H1 (cell line): ENCODE data around the gene GSTA2. TPM values are rescaled to one million over a fixed set of nuclear protein-coding genes. Genes with fewer than 3 reads are reported as not detected.

Experiments used
- CTCF ChIA-PET: fragments of 300-600 bp; sonication (Branson Sonifier 250); formaldehyde crosslinking; loops from one replicate; lab custom pipeline; 2021; ENCODE audit not compliant: partially characterized antibody; lab: Charles Lee
- POLR2A ChIA-PET: fragments of 300-600 bp; sonication (Branson Sonifier 250); formaldehyde crosslinking; loops from one replicate; lab custom pipeline; 2021; ENCODE audit warnings: inconsistent platforms; ENCODE audit not compliant: partially characterized antibody; lab: Charles Lee
- DNase-seq, 2 experiments: peaks; one replicate each; pipeline versions ENCODE4 v3.0.0 to v3.0.0-alpha.2; 2010 to 2022; ENCODE audit warnings: low spot score in 2 of 2, low read depth in 1 of 2, mixed read lengths in 1 of 2
- FAIRE-seq: peaks from 2 replicates; lab custom pipeline; 2011; peaks lifted over from hg19 to GRCh38; lab: Jason Lieb, UNC
- H2AFZ ChIP-seq: 2 replicates; pipeline ENCODE4 v1.8.1; 2012; ENCODE audit warnings: low read length, inconsistent platforms
- H2AK5ac ChIP-seq: 2 replicates; pipeline ENCODE4 v1.6.1; 2013; ENCODE audit warnings: low read depth, low read length
- H2BK120ac ChIP-seq: replicated peaks from 2 replicates; pipeline ENCODE3; 2013; ENCODE audit warnings: low read depth, low read length, inconsistent platforms
- H2BK12ac ChIP-seq: 2 replicates; pipeline ENCODE4 v1.6.1; 2013; ENCODE audit warnings: low read depth, low read length
- H2BK15ac ChIP-seq: 2 replicates; pipeline ENCODE4 v1.6.1; 2013; ENCODE audit warnings: low read length
- H2BK20ac ChIP-seq: 2 replicates; pipeline ENCODE4 v1.6.1; 2013; ENCODE audit warnings: low read length
- H2BK5ac ChIP-seq: 2 replicates; pipeline ENCODE4 v1.6.1; 2013; ENCODE audit warnings: low read depth, low read length
- H3K14ac ChIP-seq: 2 replicates; pipeline ENCODE4 v1.6.1; 2013; ENCODE audit warnings: inconsistent platforms; ENCODE audit not compliant: insufficient read length
- H3K18ac ChIP-seq: 2 replicates; pipeline ENCODE4 v1.6.1; 2013; ENCODE audit warnings: low read length; ENCODE audit errors: extremely low read depth
- H3K23ac ChIP-seq: 2 replicates; pipeline ENCODE4 v1.6.1; 2013; ENCODE audit warnings: inconsistent platforms; ENCODE audit not compliant: insufficient read length
- H3K23me2 ChIP-seq: 2 replicates; pipeline ENCODE4 v1.6.1; 2013; ENCODE audit warnings: low read depth, low read length
- H3K27ac ChIP-seq: 2 replicates; pipeline ENCODE4 v1.6.1; 2011; ENCODE audit warnings: low read depth, low read length, inconsistent platforms
- H3K27me3 ChIP-seq, 4 experiments: replicated peaks in 1 of 4; 1 replicate in 1 of 4; 2 replicates in 3 of 4; pipeline versions ENCODE4 v1.6.1 to v1.8.1; 2011 to 2013; ENCODE audit warnings: low read length in 3 of 4, mild to moderate bottlenecking in 3 of 4, inconsistent platforms in 2 of 4, mixed read lengths in 2 of 4, moderate library complexity in 1 of 4; ENCODE audit not compliant: control insufficient read depth in 3 of 4, insufficient read depth in 3 of 4; ENCODE audit errors: extremely low read depth in 1 of 4
- H3K36me3 ChIP-seq, 4 experiments: 2 replicates each; pipeline versions ENCODE4 v1.6.1 to v1.8.1; 2011 to 2013; ENCODE audit warnings: mild to moderate bottlenecking in 4 of 4, low read length in 3 of 4, moderate library complexity in 2 of 4, control low read depth in 1 of 4, inconsistent platforms in 1 of 4; ENCODE audit not compliant: insufficient read depth in 4 of 4, control insufficient read depth in 2 of 4
- H3K4ac ChIP-seq: replicated peaks from 2 replicates; pipeline ENCODE3; 2013; ENCODE audit warnings: low read length, low read depth, mixed read lengths, inconsistent platforms; ENCODE audit not compliant: insufficient read length
- H3K4me1 ChIP-seq, 4 experiments: replicated peaks in 1 of 4; 1 replicate in 1 of 4; 2 replicates in 3 of 4; pipeline versions ENCODE4 v1.6.1 to v1.8.1; 2011 to 2013; ENCODE audit warnings: low read length in 3 of 4, inconsistent platforms in 2 of 4, mixed read lengths in 1 of 4; ENCODE audit not compliant: insufficient read depth in 4 of 4, control insufficient read depth in 3 of 4
- H3K4me2 ChIP-seq, 2 experiments: 2 replicates each; pipeline versions ENCODE4 v1.6.1 to v1.8.1; 2011 to 2013; ENCODE audit warnings: low read depth in 2 of 2, low read length in 2 of 2, control low read depth in 1 of 2, inconsistent platforms in 1 of 2, mild to moderate bottlenecking in 1 of 2; ENCODE audit not compliant: insufficient read depth in 1 of 2
- H3K4me3 ChIP-seq, 4 experiments: fragments of 200-600, 300-600 bp in 1 of 4; sonication (generic), shearing (Covaris generic), sonication (Bioruptor Twin) in 1 of 4; 2 replicates each; pipeline versions ENCODE4 v1.5.1 to v1.8.1; 2011 to 2016; ENCODE audit warnings: low read length in 4 of 4, low read depth in 3 of 4, control low read depth in 2 of 4, inconsistent platforms in 2 of 4, mild to moderate bottlenecking in 2 of 4, mixed read lengths in 1 of 4, moderate library complexity in 1 of 4; ENCODE audit not compliant: insufficient read depth in 2 of 4; ENCODE audit errors: extremely low read depth in 1 of 4
- H3K56ac ChIP-seq: replicated peaks from 2 replicates; pipeline ENCODE3; 2013; ENCODE audit warnings: low read depth, mild to moderate bottlenecking, mixed read lengths, low read length, inconsistent platforms; ENCODE audit not compliant: insufficient read length
- H3K79me1 ChIP-seq: 2 replicates; pipeline ENCODE4 v1.6.1; 2013; ENCODE audit warnings: low read depth, low read length, control low read depth
- H3K79me2 ChIP-seq, 2 experiments: 2 replicates each; pipeline versions ENCODE4 v1.6.1 to v1.8.1; 2012 to 2013; ENCODE audit warnings: low read length in 2 of 2, mild to moderate bottlenecking in 2 of 2, inconsistent platforms in 1 of 2; ENCODE audit not compliant: insufficient read depth in 2 of 2, control insufficient read depth in 1 of 2
- H3K9ac ChIP-seq, 4 experiments: replicated peaks in 1 of 4; 1 replicate in 1 of 4; 2 replicates in 3 of 4; pipeline versions ENCODE4 v1.6.1 to v1.8.1; 2011 to 2013; ENCODE audit warnings: low read depth in 3 of 4, low read length in 3 of 4, control low read depth in 2 of 4, mild to moderate bottlenecking in 2 of 4, moderate library complexity in 2 of 4, inconsistent platforms in 1 of 4; ENCODE audit errors: extremely low read depth in 1 of 4
- H3K9me3 ChIP-seq, 2 experiments: 2 replicates each; pipeline versions ENCODE4 v1.6.1 to v1.8.1; 2012 to 2013; ENCODE audit warnings: mild to moderate bottlenecking in 2 of 2, moderate library complexity in 2 of 2, control low read depth in 1 of 2, inconsistent platforms in 1 of 2, low read depth in 1 of 2, low read length in 1 of 2, mixed read lengths in 1 of 2; ENCODE audit not compliant: insufficient read depth in 2 of 2
- H4K20me1 ChIP-seq, 2 experiments: replicated peaks in 1 of 2; 2 replicates each; pipeline versions ENCODE3 to v1.8.1; 2011 to 2013; ENCODE audit warnings: inconsistent platforms in 2 of 2, low read length in 2 of 2, mild to moderate bottlenecking in 1 of 2; ENCODE audit not compliant: insufficient read depth in 2 of 2, control insufficient read depth in 1 of 2
- H4K5ac ChIP-seq: 2 replicates; pipeline ENCODE4 v1.6.1; 2013; ENCODE audit warnings: low read length, low read depth, mixed read lengths, inconsistent platforms; ENCODE audit not compliant: insufficient read length
- H4K8ac ChIP-seq: 2 replicates; pipeline ENCODE4 v1.8.0; 2013; ENCODE audit warnings: mild to moderate bottlenecking, moderate library complexity, low read length, inconsistent platforms; ENCODE audit not compliant: insufficient read depth; ENCODE audit errors: extremely low read depth
- H4K91ac ChIP-seq: replicated peaks from 2 replicates; pipeline ENCODE3; 2013; ENCODE audit warnings: low read length, mixed read lengths, inconsistent platforms; ENCODE audit not compliant: insufficient read length
- HDAC6 ChIP-seq: IDR thresholded peaks from one replicate; pipeline ENCODE4 v1.7.1; 2012; ENCODE audit warnings: low read depth, mild to moderate bottlenecking, inconsistent platforms, low read length, moderate library complexity
- KDM5A ChIP-seq: fragments of 200-600 bp; IDR thresholded peaks from 2 replicates; pipeline ENCODE4 v1.7.1; 2012; ENCODE audit warnings: mild to moderate bottlenecking, low read length, inconsistent platforms, mixed read lengths
- PHF8 ChIP-seq: fragments of 200-600 bp; sonication (generic); conservative IDR thresholded peaks from 2 replicates; pipeline ENCODE4 v1.7.1; 2012; ENCODE audit warnings: low read depth, mild to moderate bottlenecking, inconsistent platforms, low read length, moderate library complexity
- TEAD4 ChIP-seq: IDR thresholded peaks from 2 replicates; pipeline ENCODE4 v1.6.1; 2012; ENCODE audit warnings: low read depth, low read length, inconsistent platforms, mixed read lengths
- WGBS, 2 experiments: shearing (Covaris generic) in 1 of 2; methylation state at CpG; one replicate each; pipeline versions ENCODE4 v1.1.6 to v1.1.7; 2013 to 2015; ENCODE audit warnings: low lambda C conversion rate in 2 of 2, mixed read lengths in 2 of 2, inconsistent platforms in 1 of 2, low coverage in 1 of 2, missing lambda C conversion rate in 1 of 2; ENCODE audit not compliant: insufficient replicate concordance in 2 of 2, insufficient coverage in 1 of 2, insufficient read length in 1 of 2; ENCODE audit errors: extremely low coverage in 1 of 2, missing lambda C conversion rate in 1 of 2; 5-methylcytosine and 5-hydroxymethylcytosine counted together
- polyA plus RNA-seq, 7 experiments: library from polyadenylated mRNA; depleted of rRNA in 3 of 7; stranded (reverse) in 5 of 7; unstranded in 2 of 7; fragments of >200 nt in 5 of 7; fragments of 200-250 nt in 2 of 7; gene quantifications; 1 replicate in 5 of 7; 2 replicates in 1 of 7; 4 replicates in 1 of 7; pipeline versions ENCODE4 v1.2.1 to v1.2.3, GENCODE V29; 2011 to 2013; ENCODE audit warnings: missing spikeins in 2 of 7, mixed read lengths in 2 of 7
- total RNA-seq: library from RNA; stranded (reverse); fragmentation: NEBNext Ultra II Directional; extraction: Animal tissue kit (Norgen Biotek cat#: 25700); gene quantifications from 2 replicates; pipeline ENCODE4 v1.2.1, GENCODE V29; 2021

The GSTA2 gene
- total and polyA plus RNA-seq, 2 of the 8 experiments (the other 6 are each of a cell fraction or from before 2014, with no cell fraction given): 0.05 TPM; not detected in 1

GRCh38 chr6:52739627-52740026 is 23.6 kb downstream of the GSTA2 start:
- H3K9ac ChIP-seq: no peak overlapping the region

More at GRCh38 chr6:52739627-52740026, 23.6 kb downstream of the GSTA2 start:
- no peak overlapping the region for H3K4ac ChIP-seq
- H3K9me3 ChIP-seq: no peaks in the 10 kb centered on the region
- no peak overlapping the region for H3K23ac ChIP-seq
- no peaks in the 10 kb centered on the region for H3K79me1 ChIP-seq
- no peak overlapping the region for H3K18ac ChIP-seq
- H2BK120ac ChIP-seq: no peak overlapping the region
- H4K91ac ChIP-seq: no peak overlapping the region
- H2AFZ ChIP-seq: no peak overlapping the region
- WGBS, 2 experiments: 87% methylated on average over 3 of the region's 3 CpGs; no CpG with 5 or more reads in 1 of the 2 experiments
- no peaks in the 10 kb centered on the region for H3K27me3 ChIP-seq
- no peak overlapping the region for H3K56ac ChIP-seq
- peaks cover 0 to 6% (median 1%) of the 10 kb centered on the region in 4 experiments; a peak in 3 of 7 replicates for H3K4me1 ChIP-seq
- no peaks in the 10 kb centered on the region for H3K79me2 ChIP-seq
- no peaks in the 10 kb centered on the region for H3K23me2 ChIP-seq
- no peak overlapping the region for H3K14ac ChIP-seq
- no peaks in the 10 kb centered on the region for H3K36me3 ChIP-seq
- ChIA-PET POLR2A (no interaction called here), CTCF (interaction anchor here (1.0 kb wide), 1 partner anchor 36 kb away, joined by 3 read pairs; no protein-coding TSS in a partner anchor)
- no peak overlapping the region for H2AK5ac ChIP-seq
- no peak overlapping the region for H2BK20ac ChIP-seq
- no peak overlapping the region for H3K4me3 ChIP-seq
- no peak overlapping the region for H4K5ac ChIP-seq
- no peaks in the 10 kb centered on the region for H4K20me1 ChIP-seq
- no peak overlapping the region for H2BK15ac ChIP-seq
- FAIRE-seq (no peak), DNase-seq (no peak)
- no peak overlapping the region for H2BK12ac ChIP-seq
- H4K8ac ChIP-seq: no peak overlapping the region
- H3K27ac ChIP-seq: no peak overlapping the region
- H3K4me2 ChIP-seq: no peak overlapping the region
- no peak overlapping the region for H2BK5ac ChIP-seq
- TF ChIP-seq HDAC6 (no peak), TEAD4 (no peak), PHF8 (no peak), KDM5A (no peak)
